RWPE2 (cell line): ENCODE results near the gene ANTXR1.
A peak's percentile ranks its signal among the peaks of the same experiment; 100 is the strongest.

Experiments used
- ATAC-seq: fragments of 200-7000 bp; cut with Tn5 transposase; 3 replicates; pipeline ENCODE4 v1.9.1; 2021; ENCODE audit warnings: low read depth
- DNase-seq: peaks from one replicate; pipeline ENCODE4 v3.0.0-alpha.2; 2020; ENCODE audit warnings: low spot score
- H3K27ac ChIP-seq: fragments of 450-650 bp; 2 replicates; pipeline ENCODE4 v1.5.1; 2017; ENCODE audit warnings: mild to moderate bottlenecking; ENCODE audit not compliant: poor library complexity, severe bottlenecking
- H3K27me3 ChIP-seq: fragments of 250-450 bp; sonication (Bioruptor Pico); 2 replicates; pipeline ENCODE4 v1.5.1; 2021; ENCODE audit warnings: mild to moderate bottlenecking, moderate library complexity; ENCODE audit not compliant: insufficient read depth, poor library complexity, severe bottlenecking
- H3K36me3 ChIP-seq: fragments of 250-450 bp; sonication (Bioruptor Pico); 2 replicates; pipeline ENCODE4 v1.5.1; 2020; ENCODE audit warnings: low read depth, mild to moderate bottlenecking, moderate library complexity
- H3K4me1 ChIP-seq: fragments of 250-450 bp; sonication (Bioruptor Pico); 2 replicates; pipeline ENCODE4 v1.5.1; 2021; ENCODE audit warnings: mild to moderate bottlenecking, moderate library complexity; ENCODE audit not compliant: insufficient read depth, poor library complexity, severe bottlenecking
- H3K4me3 ChIP-seq: fragments of 250-450 bp; sonication (Bioruptor Pico); 2 replicates; pipeline ENCODE4 v1.5.1; 2021; ENCODE audit warnings: mild to moderate bottlenecking, moderate library complexity; ENCODE audit not compliant: severe bottlenecking
- H3K9me3 ChIP-seq: fragments of 250-450 bp; sonication (Bioruptor Pico); 2 replicates; pipeline ENCODE4 v1.5.1; 2021; ENCODE audit warnings: mild to moderate bottlenecking, moderate library complexity; ENCODE audit not compliant: severe bottlenecking
- TF ChIP-seq, protein P1 (sequence below): fragments of 450-650 bp; IDR thresholded peaks from one replicate; pipeline ENCODE4 v1.5.1; 2017; ENCODE audit warnings: mild to moderate bottlenecking, moderate library complexity; ENCODE audit not compliant: poor library complexity, severe bottlenecking

ANTXR1 gene

DNA sequence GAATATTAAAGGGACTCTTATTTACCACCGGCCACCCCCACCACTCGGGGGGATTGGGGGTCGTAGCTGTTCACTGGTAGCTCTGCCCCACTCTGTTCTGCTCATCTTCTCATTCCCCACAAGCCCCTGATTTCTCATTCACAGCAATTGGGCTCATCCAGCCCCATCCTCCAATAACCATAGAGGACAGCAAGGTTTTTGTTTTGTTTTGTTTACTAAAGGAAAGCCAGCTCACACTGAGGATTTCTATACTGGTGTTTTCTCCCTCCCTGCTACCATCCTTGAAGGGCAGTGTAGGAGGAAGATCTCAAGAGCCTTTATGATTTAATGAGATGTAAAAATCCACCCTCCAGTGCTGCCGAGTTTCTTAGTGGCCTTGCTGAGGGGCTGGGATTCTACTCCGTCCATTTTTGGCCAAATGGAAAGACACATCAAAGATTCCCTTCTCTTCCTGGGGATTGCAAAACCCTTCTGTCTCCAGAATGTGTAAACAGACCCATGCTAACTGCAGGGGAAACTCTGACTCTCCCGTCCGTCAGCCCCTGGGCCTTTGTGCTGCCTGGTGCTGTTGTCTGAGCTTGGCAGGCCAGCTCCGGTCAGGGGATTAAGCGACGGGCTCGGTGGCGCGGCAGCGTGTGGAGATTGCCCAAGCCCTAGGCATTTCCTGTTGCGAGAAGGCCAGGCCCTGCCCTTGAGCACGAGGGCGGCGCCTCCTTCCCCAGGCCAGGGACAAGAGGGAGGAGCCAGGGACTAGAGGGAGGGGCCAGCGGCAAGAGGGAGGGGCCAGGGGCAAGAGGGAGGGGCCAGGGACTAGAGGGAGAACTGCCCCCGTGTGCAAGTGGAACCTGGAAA, 165.0 kb downstream of the ANTXR1 start:
- Histone ChIP-seq H3K36me3 (peaks cover 7% of the 10 kb centered on the region; the same call in 1 of the 2 replicates), H3K4me1 (peaks cover 15% of the 10 kb centered on the region), H3K27me3 (no peaks in the 10 kb centered on the region), H3K9me3 (no peaks in the 10 kb centered on the region), H3K4me3 (no peak overlapping the region), H3K27ac (peak overlapping the region; percentile 79)
- TF ChIP-seq, protein P1, sequence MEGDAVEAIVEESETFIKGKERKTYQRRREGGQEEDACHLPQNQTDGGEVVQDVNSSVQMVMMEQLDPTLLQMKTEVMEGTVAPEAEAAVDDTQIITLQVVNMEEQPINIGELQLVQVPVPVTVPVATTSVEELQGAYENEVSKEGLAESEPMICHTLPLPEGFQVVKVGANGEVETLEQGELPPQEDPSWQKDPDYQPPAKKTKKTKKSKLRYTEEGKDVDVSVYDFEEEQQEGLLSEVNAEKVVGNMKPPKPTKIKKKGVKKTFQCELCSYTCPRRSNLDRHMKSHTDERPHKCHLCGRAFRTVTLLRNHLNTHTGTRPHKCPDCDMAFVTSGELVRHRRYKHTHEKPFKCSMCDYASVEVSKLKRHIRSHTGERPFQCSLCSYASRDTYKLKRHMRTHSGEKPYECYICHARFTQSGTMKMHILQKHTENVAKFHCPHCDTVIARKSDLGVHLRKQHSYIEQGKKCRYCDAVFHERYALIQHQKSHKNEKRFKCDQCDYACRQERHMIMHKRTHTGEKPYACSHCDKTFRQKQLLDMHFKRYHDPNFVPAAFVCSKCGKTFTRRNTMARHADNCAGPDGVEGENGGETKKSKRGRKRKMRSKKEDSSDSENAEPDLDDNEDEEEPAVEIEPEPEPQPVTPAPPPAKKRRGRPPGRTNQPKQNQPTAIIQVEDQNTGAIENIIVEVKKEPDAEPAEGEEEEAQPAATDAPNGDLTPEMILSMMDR: no peak
- DNase-seq: peak; percentile 92
- ATAC-seq: peak; percentile 98

DNA sequence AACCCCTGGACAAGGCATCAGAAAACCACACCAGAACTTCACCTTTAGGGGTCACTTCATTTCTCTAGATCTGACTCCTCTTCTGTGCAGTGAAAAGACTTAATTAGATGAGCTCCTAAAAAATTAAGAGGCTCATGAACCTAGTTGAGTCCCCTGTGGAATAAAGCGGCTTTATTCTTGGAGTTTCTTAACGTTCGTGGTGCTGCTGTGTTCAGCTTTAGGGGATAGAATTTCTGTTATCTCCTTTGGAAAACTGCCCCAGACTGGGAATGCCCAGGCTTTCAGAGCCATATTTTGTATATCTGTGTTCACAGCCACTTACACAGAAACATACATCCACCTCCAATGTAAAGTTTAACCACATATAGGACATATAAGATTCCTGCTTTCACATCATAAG, 165.8 kb downstream of the ANTXR1 start:
- H3K27me3 ChIP-seq: no peaks in the 10 kb centered on the region
- peak overlapping the region; percentile 79 for H3K27ac ChIP-seq
- no peaks in the 10 kb centered on the region for H3K9me3 ChIP-seq
- DNase-seq: no peak
- H3K4me3 ChIP-seq: no peak overlapping the region
- peaks cover 9% of the 10 kb centered on the region for H3K36me3 ChIP-seq
- no peak for ATAC-seq
- TF ChIP-seq, protein P1: no peak
- H3K4me1 ChIP-seq: peaks cover 15% of the 10 kb centered on the region

- TF ChIP-seq, protein P1: no peak
- Histone ChIP-seq H3K27ac (no peak overlapping the region), H3K9me3 (no peaks in the 10 kb centered on the region), H3K4me3 (no peak overlapping the region), H3K36me3 (peaks cover 22% of the 10 kb centered on the region), H3K27me3 (no peaks in the 10 kb centered on the region), H3K4me1 (peaks cover 15% of the 10 kb centered on the region)
- DNase-seq: no peak
- ATAC-seq: no peak
Observed at GRCh38 chr2:69180227-69180626, 167.2 kb downstream of the ANTXR1 start.

DNA sequence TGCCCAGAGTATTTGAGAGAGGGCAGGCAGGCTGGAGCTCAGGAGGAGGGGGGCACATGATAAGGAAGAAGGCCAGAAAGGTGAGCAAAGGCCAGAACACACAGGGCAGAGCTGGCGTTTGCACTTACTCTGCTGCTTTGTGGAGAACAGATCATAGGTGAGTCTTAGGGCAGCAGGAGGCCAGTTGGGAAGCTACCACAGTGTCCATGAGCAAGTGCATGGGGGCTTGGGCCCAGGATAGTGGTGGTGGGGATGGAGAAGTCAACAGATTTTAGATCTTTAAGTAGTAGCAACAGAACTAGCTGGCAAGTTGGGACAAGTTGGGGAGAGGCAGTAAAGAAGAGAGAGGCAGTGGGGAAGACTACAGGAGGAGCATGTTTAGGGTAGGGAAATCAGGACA, 168.0 kb downstream of the ANTXR1 start:
- Histone ChIP-seq H3K4me3 (no peak overlapping the region), H3K27ac (no peak overlapping the region), H3K27me3 (no peaks in the 10 kb centered on the region), H3K36me3 (peaks cover 22% of the 10 kb centered on the region), H3K9me3 (no peaks in the 10 kb centered on the region), H3K4me1 (peaks cover 15% of the 10 kb centered on the region)
- DNase-seq: no peak
- ATAC-seq: no peak
- TF ChIP-seq, protein P1: no peak
